Cardiac muscle cell (in vitro differentiated cells and primary cell): Measurements from ENCODE around the gene HSDL1. TPM values are rescaled to one million over a fixed set of nuclear protein-coding genes. Genes with fewer than 3 reads are reported as not detected.

Experiments
- DNase-seq, 2 donors: peaks; one replicate each; pipeline versions ENCODE4 v3.0.0 to v3.0.0-alpha.2; 2010 to 2017; ENCODE audit warnings: low read depth in 1 of 2, low spot score in 1 of 2
- H3K27ac ChIP-seq: fragments of 200-600 bp; sonication (generic); 2 replicates; pipeline ENCODE4 v1.5.1; 2016
- H3K27me3 ChIP-seq: fragments of 200-600 bp; sonication (generic); 2 replicates; pipeline ENCODE4 v1.6.0; 2016; ENCODE audit warnings: control low read depth
- H3K36me3 ChIP-seq: fragments of 200-600 bp; sonication (generic); 2 replicates; pipeline ENCODE4 v1.5.1; 2016; ENCODE audit warnings: control low read depth
- H3K4me1 ChIP-seq: fragments of 200-600 bp; sonication (generic); 2 replicates; pipeline ENCODE4 v1.8.1; 2017; ENCODE audit warnings: low read depth, mild to moderate bottlenecking, mixed run types
- H3K4me3 ChIP-seq: fragments of 200-600 bp; sonication (generic); 2 replicates; pipeline ENCODE4 v1.5.1; 2016; ENCODE audit warnings: mild to moderate bottlenecking
- H3K9me3 ChIP-seq: fragments of 200-600 bp; sonication (generic); 2 replicates; pipeline ENCODE4 v1.5.1; 2017; ENCODE audit warnings: low read depth, mild to moderate bottlenecking, control low read depth
- CTCF ChIP-seq: IDR thresholded peaks from 2 replicates; pipeline ENCODE4 v1.5.1; 2012; ENCODE audit warnings: low read depth, mild to moderate bottlenecking, low read length
- polyA plus RNA-seq: library from polyadenylated mRNA; unstranded; fragments of >200 nt; fragmentation: Nextera tagmentation; extraction: Ambion mirVana; gene quantifications from 2 replicates; pipeline ENCODE4 v1.2.1, GENCODE V29; 2016
- total RNA-seq: library from RNA; depleted of rRNA; stranded (reverse); fragments of >200 nt; gene quantifications from 2 replicates; pipeline ENCODE4 v1.2.3, GENCODE V29; 2016

Gene HSDL1
- total RNA-seq, result 51.7 and 58.9 TPM in 2 replicates
- polyA plus RNA-seq, result 60.0 and 78.1 TPM in 2 replicates

DNA sequence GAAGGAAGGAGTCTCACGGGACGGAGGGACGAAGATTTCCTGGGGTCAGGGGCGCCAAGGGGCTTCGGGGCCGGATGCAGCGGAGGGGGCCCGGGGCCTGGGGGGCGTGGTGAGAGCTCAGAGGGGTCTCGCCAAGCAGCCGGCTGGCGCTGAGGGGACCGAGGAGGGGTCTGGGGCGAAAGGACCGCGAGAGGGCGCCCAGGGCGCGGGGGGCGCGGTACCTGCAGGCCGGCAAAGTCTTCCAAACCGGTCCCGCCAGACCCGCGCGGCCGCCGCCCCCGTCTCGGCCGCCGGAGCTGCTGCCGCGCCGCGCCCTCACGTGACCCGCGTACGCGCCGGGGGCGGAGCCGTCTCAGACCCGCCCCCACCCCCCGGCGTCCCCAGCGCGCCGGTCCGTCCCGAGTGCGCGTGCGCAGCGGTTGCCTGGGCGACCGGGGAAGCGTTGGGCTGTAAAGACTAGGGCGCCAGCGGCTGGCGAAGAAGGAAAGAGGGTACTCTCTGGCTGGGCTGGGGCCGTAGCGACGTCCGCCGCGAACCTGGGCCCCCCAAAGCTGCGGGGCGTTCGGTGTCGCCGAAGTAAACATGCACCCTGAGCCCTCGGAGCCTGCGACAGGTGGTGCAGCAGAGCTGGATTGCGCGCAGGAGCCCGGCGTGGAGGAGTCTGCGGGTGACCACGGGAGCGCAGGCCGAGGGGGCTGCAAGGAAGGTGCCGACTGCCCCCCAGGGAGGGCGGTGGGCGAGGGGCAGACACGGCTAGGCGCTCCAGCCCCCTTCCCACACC is at the start of gene HSDL1, which contains the start of gene DNAAF1:
Gene HSDL1 (minus strand): TSS at position 319 of the 781 bp plus-strand sequence. CDS start 13,856 bp downstream, outside the sequence.
Gene DNAAF1 (plus strand): TSS at position 450 of the 781 bp plus-strand sequence. CDS start 133 bp downstream, at position 583.
- no peak for TF ChIP-seq CTCF
- Histone ChIP-seq H3K36me3 (no peaks in the 10 kb centered on the region), H3K27ac (peak within 1 kb of the TSS; percentile 79), H3K4me3 (peak within 1 kb of the TSS; percentile 96), H3K27me3 (peaks cover 25% of the 10 kb centered on the region), H3K4me1 (peaks cover 1% of the 10 kb centered on the region), H3K9me3 (no peaks in the 10 kb centered on the region)
- DNase-seq, result peak; percentile 88 to 94

GRCh38 chr16:84194018-84194417 is 49.0 kb upstream of the HSDL1 start:
- Histone ChIP-seq H3K4me3 (no peak overlapping the region), H3K27ac (no peak overlapping the region), H3K9me3 (no peaks in the 10 kb centered on the region), H3K27me3 (no peaks in the 10 kb centered on the region), H3K36me3 (no peaks in the 10 kb centered on the region), H3K4me1 (no peaks in the 10 kb centered on the region)
- TF ChIP-seq CTCF, result no peak
- no peak for DNase-seq

GRCh38 chr16:84193480-84193879 is 48.5 kb upstream of the HSDL1 start:
- TF ChIP-seq CTCF, result no peak
- Histone ChIP-seq H3K9me3 (no peaks in the 10 kb centered on the region), H3K27ac (no peak overlapping the region), H3K4me1 (no peaks in the 10 kb centered on the region), H3K4me3 (no peak overlapping the region), H3K36me3 (no peaks in the 10 kb centered on the region), H3K27me3 (no peaks in the 10 kb centered on the region)
- no peak for DNase-seq

- Histone ChIP-seq H3K27ac (no peak overlapping the region), H3K4me1 (no peaks in the 10 kb centered on the region), H3K27me3 (no peaks in the 10 kb centered on the region), H3K4me3 (no peak overlapping the region), H3K9me3 (no peaks in the 10 kb centered on the region), H3K36me3 (no peaks in the 10 kb centered on the region)
- no peak for DNase-seq
- TF ChIP-seq CTCF, result no peak
These were observed 46.5 kb upstream of the HSDL1 start for GRCh38 chr16:84191466-84191865.

DNA sequence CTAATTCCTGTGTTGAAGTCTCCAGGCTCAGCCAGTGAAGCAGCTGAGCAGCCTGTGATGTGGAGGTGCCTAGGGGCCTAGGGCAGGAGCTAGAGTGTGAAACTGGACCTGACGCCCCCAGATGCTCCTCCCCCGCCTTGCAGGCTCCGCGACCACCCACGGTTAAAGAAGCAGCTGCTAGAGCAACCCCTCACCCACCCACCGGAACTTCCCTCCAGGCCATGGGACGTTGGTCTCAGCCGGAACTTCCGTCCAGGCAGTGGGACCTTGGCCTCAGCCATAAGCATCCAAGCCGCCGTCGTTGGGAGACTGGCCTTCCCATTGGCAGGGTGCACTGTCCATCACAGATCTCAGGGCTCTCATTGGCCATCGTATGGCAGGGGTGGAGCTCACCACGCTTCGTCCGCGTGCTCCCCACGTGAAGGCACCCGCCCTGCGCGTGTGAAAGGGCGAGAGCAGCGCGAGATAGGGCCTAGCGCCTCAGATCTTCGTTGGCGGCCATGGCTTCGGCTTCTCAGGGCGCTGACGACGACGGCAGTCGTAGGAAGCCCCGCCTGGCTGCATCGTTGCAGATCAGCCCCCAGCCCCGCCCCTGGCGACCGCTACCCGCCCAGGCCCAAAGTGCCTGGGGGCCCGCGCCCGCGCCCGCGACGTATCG is 45.9 kb upstream of the HSDL1 start, which contains the start of gene ADAD2:
Gene ADAD2 (plus strand): TSS at position 427 of the 658 bp plus-strand sequence. CDS start 74 bp downstream, at position 501.
- Histone ChIP-seq H3K27me3 (no peaks in the 10 kb centered on the region), H3K4me1 (no peaks in the 10 kb centered on the region), H3K4me3 (no peak within 1 kb of the TSS), H3K27ac (no peak within 1 kb of the TSS), H3K9me3 (no peaks in the 10 kb centered on the region), H3K36me3 (no peaks in the 10 kb centered on the region)
- no peak for DNase-seq
- no peak for TF ChIP-seq CTCF
